IgD-negative memory B cell (primary cell): ENCODE measurements around the gene IRF8. TPM values are rescaled to one million over a fixed set of nuclear protein-coding genes. Genes with fewer than 3 reads are reported as not detected.
"Not testable (repeated sequence)": the region's sequence is repeated elsewhere in the genome, so short reads cannot be mapped to it uniquely, and the experiment has no call there.

ENCODE experiments used
- H3K27ac Mint-ChIP-seq, 3 donors: one replicate each; pipeline ENCODE4 v1.8.0; 2020 to 2022; ENCODE audit warnings: mild to moderate bottlenecking in 3 of 3, mixed read lengths in 3 of 3, moderate library complexity in 1 of 3
- H3K27me3 Mint-ChIP-seq: one replicate; pipeline ENCODE4 v1.8.0; 2021; ENCODE audit warnings: mixed read lengths
- H3K36me3 Mint-ChIP-seq: one replicate; pipeline ENCODE4 v1.8.0; 2020; ENCODE audit warnings: mild to moderate bottlenecking, mixed read lengths
- H3K4me1 Mint-ChIP-seq, 3 donors: one replicate each; pipeline ENCODE4 v1.8.0; 2020 to 2022; ENCODE audit warnings: mixed read lengths in 3 of 3, mild to moderate bottlenecking in 1 of 3
- H3K4me3 Mint-ChIP-seq, 4 donors: one replicate each; pipeline ENCODE4 v1.8.0; 2020 to 2022; ENCODE audit warnings: mild to moderate bottlenecking in 4 of 4, mixed read lengths in 4 of 4, moderate library complexity in 3 of 4
- H3K9me3 Mint-ChIP-seq, 3 donors: one replicate each; pipeline ENCODE4 v1.8.0; 2020 to 2021; ENCODE audit warnings: mixed read lengths in 3 of 3, mild to moderate bottlenecking in 1 of 3
- polyA plus RNA-seq: library from polyadenylated mRNA; unstranded; fragments of 300-500 nt; fragmentation: Illumina TruSeq; gene quantifications from one replicate; pipeline ENCODE4 v1.2.3, GENCODE V29; 2021

IRF8 gene
- polyA plus RNA-seq, 1 donor from 2014 or later, result 718 TPM

DNA sequence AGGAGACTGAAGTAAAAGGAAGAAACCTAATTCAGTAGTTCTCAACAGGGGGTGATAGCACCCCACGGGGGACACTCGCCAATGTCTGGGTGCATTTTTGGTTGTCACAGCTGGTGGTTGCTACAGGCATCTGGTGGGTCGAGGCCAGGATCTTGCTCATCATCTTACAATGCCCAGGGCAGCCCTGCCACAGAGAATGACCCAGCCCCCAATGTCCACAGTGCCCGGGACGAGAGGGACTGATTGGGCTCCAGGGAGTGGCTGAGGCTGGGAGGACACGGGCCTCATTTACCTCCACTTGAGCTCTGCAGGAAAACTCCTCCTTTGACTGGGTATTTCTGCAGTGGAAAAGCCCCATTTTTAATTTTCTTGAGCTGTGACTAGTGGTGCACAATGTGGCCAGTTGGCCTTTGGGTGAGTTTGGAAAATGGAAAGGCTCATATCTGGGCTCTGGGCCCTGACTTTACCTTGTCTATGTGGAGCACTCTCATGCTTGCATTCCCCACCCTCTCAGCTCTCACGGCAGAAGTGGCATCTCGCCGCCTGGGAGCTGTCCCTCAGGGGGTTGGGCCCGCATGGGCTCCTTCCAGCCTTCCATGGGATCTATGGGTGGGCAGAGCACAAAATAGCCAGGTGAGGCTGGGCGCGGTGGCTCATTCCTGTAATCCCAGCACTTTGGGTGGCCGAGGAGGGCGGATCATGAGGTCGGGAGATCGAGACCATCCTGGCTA is 37.7 kb upstream of the IRF8 start:
- peaks cover 0 to 5% (median 0%) of the 10 kb centered on the region in 3 donors for H3K9me3 Mint-ChIP-seq
- H3K36me3 Mint-ChIP-seq, result no peaks in the 10 kb centered on the region
- H3K27ac Mint-ChIP-seq, result peak overlapping the region in 1 of 3 donors; percentile 31
- peaks cover 4 to 19% (median 15%) of the 10 kb centered on the region in 3 donors for H3K4me1 Mint-ChIP-seq
- H3K27me3 Mint-ChIP-seq, result no peaks in the 10 kb centered on the region
- peak overlapping the region in 1 of 4 donors; percentile 66 for H3K4me3 Mint-ChIP-seq

- peaks cover 16 to 32% (median 28%) of the 10 kb centered on the region in 3 donors for H3K4me1 Mint-ChIP-seq
- no peaks in the 10 kb centered on the region for H3K36me3 Mint-ChIP-seq
- no peaks in the 10 kb centered on the region for H3K27me3 Mint-ChIP-seq
- H3K9me3 Mint-ChIP-seq, result peaks cover 0 to 5% (median 0%) of the 10 kb centered on the region in 3 donors
- no peak overlapping the region for H3K27ac Mint-ChIP-seq
- H3K4me3 Mint-ChIP-seq, result no peak overlapping the region
Measured at GRCh38 chr16:85862476-85863383, 36.2 kb upstream of the IRF8 start.

- Mint-ChIP-seq H3K9me3 (peaks cover 0 to 7% (median 0%) of the 10 kb centered on the region in 3 donors), H3K36me3 (no peaks in the 10 kb centered on the region), H3K4me3 (no peak overlapping the region), H3K27ac (no peak overlapping the region), H3K27me3 (no peaks in the 10 kb centered on the region), H3K4me1 (peaks cover 20 to 37% (median 34%) of the 10 kb centered on the region in 3 donors)
Measured at GRCh38 chr16:85863384-85863774, 35.6 kb upstream of the IRF8 start.

DNA sequence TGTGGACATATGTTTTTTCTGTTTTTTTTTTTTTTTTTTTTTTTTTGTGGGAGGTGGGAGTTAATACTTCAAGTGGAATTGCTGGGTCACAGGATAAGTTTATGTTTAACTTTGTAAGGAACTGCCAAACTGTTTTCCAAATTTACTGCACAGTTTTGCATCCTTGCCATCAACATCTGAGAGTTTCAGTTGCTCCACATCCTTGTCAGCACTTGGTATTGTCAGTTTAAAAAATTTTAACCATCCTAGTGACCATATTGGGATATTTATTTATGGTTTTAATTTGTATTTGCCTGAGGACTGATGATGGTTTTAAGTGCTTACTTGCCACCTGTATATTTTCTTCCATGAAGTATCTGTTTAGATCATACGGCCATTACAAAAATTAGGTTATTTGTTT is 34.0 kb upstream of the IRF8 start:
- Mint-ChIP-seq H3K4me1 (peaks cover 34 to 48% (median 45%) of the 10 kb centered on the region in 3 donors), H3K4me3 (no peak overlapping the region), H3K27ac (no peak overlapping the region), H3K27me3 (no peaks in the 10 kb centered on the region), H3K36me3 (no peaks in the 10 kb centered on the region), H3K9me3 (peaks cover 0 to 12% (median 0%) of the 10 kb centered on the region in 3 donors)

DNA sequence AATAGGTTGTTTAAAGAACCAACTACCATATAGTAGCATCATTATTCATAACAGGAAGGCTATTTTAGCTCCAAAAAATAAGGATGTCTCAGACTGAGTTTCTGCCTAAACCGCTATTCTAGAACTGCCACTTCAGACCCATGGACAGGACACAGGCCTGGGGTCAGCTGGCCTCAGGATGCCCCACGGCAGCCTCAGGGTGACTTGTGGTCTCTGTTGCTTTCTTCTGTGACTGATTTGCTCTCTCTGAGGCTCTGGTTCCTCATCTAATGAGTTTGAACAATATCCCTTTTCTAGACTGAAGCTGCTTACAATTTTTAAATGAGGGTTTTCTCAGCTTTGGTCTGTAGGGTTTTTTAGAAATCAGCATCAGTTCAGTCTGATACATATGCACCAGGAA is 31.8 kb upstream of the IRF8 start:
- Mint-ChIP-seq H3K9me3 (peaks cover 0 to 12% (median 0%) of the 10 kb centered on the region in 3 donors), H3K4me3 (peak overlapping the region in 1 of 4 donors; percentile 30), H3K27me3 (peaks cover 2% of the 10 kb centered on the region), H3K27ac (peak overlapping the region in 2 of 3 donors; percentile 84 to 97), H3K4me1 (peaks cover 46 to 53% (median 51%) of the 10 kb centered on the region in 3 donors), H3K36me3 (no peaks in the 10 kb centered on the region)

- H3K9me3 Mint-ChIP-seq, result peaks cover 0 to 12% (median 0%) of the 10 kb centered on the region in 3 donors
- no peaks in the 10 kb centered on the region for H3K36me3 Mint-ChIP-seq
- H3K27me3 Mint-ChIP-seq, result peaks cover 2% of the 10 kb centered on the region
- peak overlapping the region; percentile 57 to 80 (median 66) for H3K4me3 Mint-ChIP-seq
- peak overlapping the region; percentile 84 to 97 (median 91) for H3K27ac Mint-ChIP-seq
- H3K4me1 Mint-ChIP-seq, result peaks cover 49 to 58% (median 50%) of the 10 kb centered on the region in 3 donors
Measured at GRCh38 chr16:85868495-85868894, 30.5 kb upstream of the IRF8 start.

DNA sequence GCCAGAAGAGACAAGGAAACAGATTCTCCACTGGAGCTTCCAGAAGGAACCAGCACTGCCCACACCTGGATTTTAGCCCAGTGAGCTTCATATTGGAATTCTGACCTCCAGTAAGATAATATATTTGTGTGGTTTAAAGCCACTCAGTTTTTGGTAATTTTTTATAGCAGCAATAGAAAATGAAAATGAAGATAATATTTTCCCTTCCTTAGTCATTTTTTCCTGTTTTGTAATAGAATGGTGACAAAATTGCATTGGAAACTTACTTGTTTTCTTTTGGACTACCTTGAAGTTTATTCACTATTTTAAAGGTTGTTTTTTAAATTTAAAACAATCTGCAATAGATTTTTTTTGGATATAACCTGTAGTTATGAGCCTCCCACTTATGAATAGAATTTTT is 29.8 kb upstream of the IRF8 start:
- Mint-ChIP-seq H3K9me3 (peaks cover 0 to 7% (median 0%) of the 10 kb centered on the region in 3 donors), H3K4me1 (peaks cover 52 to 65% (median 54%) of the 10 kb centered on the region in 3 donors), H3K4me3 (peak overlapping the region; percentile 15 to 80 (median 59)), H3K27me3 (peaks cover 2% of the 10 kb centered on the region), H3K27ac (peak overlapping the region; percentile 84 to 97 (median 91)), H3K36me3 (no peaks in the 10 kb centered on the region)

- Mint-ChIP-seq H3K27me3 (peaks cover 2% of the 10 kb centered on the region), H3K9me3 (peaks cover 0 to 7% (median 0%) of the 10 kb centered on the region in 3 donors), H3K4me1 (peaks cover 56 to 69% (median 58%) of the 10 kb centered on the region in 3 donors), H3K36me3 (no peaks in the 10 kb centered on the region), H3K27ac (peak overlapping the region; percentile 67 to 97 (median 91)), H3K4me3 (peak overlapping the region in 3 of 4 donors; percentile 15 to 80 (median 46))
Measured at GRCh38 chr16:85869785-85870558, 29.0 kb upstream of the IRF8 start.

DNA sequence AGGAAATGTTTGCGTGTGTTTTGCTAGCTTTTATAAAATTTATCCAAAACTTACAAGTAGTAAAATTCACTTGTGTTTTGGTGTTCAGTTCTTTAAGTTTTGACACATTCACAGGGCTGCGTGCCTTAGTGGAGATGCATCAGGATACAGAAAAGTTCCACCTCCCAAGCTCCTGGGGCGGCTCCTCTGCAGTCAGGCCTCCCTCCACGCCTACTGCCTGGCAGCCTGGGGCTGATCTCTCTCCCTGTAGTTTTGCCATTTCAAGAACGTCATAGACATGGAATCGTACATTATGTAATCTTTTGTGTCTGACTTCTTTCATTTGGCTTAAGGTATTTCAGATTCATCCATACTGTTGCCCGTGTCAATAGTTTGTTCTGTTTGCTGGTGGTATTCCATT is 27.2 kb upstream of the IRF8 start:
- H3K36me3 Mint-ChIP-seq, result no peaks in the 10 kb centered on the region
- peak overlapping the region in 1 of 4 donors; percentile 86 for H3K4me3 Mint-ChIP-seq
- peaks cover 58 to 66% (median 58%) of the 10 kb centered on the region in 3 donors for H3K4me1 Mint-ChIP-seq
- H3K27ac Mint-ChIP-seq, result peak overlapping the region in 2 of 3 donors; percentile 31 to 39
- H3K9me3 Mint-ChIP-seq, result peaks cover 0 to 7% (median 0%) of the 10 kb centered on the region in 3 donors
- peaks cover 2% of the 10 kb centered on the region for H3K27me3 Mint-ChIP-seq

GRCh38 chr16:85872734-85873133 is 26.2 kb upstream of the IRF8 start:
- Mint-ChIP-seq H3K27ac (peak overlapping the region in 1 of 3 donors; percentile 57), H3K4me1 (peaks cover 48 to 57% (median 52%) of the 10 kb centered on the region in 3 donors), H3K9me3 (peaks cover 0 to 7% (median 0%) of the 10 kb centered on the region in 3 donors), H3K4me3 (peak overlapping the region in 1 of 4 donors; percentile 56), H3K36me3 (peaks cover 1% of the 10 kb centered on the region), H3K27me3 (peaks cover 2% of the 10 kb centered on the region)

- peak overlapping the region in 1 of 4 donors; percentile 56 for H3K4me3 Mint-ChIP-seq
- peak overlapping the region in 1 of 3 donors; percentile 57 for H3K27ac Mint-ChIP-seq
- peaks cover 1% of the 10 kb centered on the region for H3K36me3 Mint-ChIP-seq
- peaks cover 45 to 53% (median 49%) of the 10 kb centered on the region in 3 donors for H3K4me1 Mint-ChIP-seq
- peaks cover 2% of the 10 kb centered on the region for H3K27me3 Mint-ChIP-seq
- H3K9me3 Mint-ChIP-seq, result peaks cover 0 to 7% (median 0%) of the 10 kb centered on the region in 3 donors
Measured at GRCh38 chr16:85873153-85873552, 25.8 kb upstream of the IRF8 start.

GRCh38 chr16:85874031-85874430 is 24.9 kb upstream of the IRF8 start:
- not testable (repeated sequence) for H3K9me3 Mint-ChIP-seq
- Mint-ChIP-seq H3K4me1 (peaks cover 37 to 46% (median 42%) of the 10 kb centered on the region in 3 donors), H3K27ac (peak overlapping the region in 1 of 3 donors; percentile 73)

DNA sequence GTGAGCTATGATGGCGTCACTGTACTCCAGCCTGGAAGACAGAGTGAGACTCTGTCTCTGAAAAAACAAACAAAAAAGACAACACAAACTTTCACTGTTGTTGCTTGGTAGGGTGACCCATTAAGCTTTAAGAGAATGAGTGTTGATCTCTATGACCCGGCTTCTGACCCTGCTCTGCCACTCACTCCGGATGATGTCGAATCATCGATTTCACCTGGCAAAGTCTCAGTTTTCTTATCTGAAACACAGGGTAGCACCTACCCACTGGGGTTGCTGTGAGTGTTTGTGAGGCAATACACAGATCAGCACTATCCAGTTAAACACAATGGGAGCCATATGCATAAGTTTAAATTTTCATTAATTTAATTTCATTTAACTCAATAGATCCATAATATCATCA is 20.6 kb upstream of the IRF8 start:
- H3K4me3 Mint-ChIP-seq, result no peak overlapping the region
- peaks cover 6% of the 10 kb centered on the region for H3K36me3 Mint-ChIP-seq
- H3K27ac Mint-ChIP-seq, result no peak overlapping the region
- H3K9me3 Mint-ChIP-seq, result no peaks in the 10 kb centered on the region
- H3K4me1 Mint-ChIP-seq, result peaks cover 21 to 23% (median 21%) of the 10 kb centered on the region in 3 donors
- peaks cover 2% of the 10 kb centered on the region for H3K27me3 Mint-ChIP-seq

More at GRCh38 chr16:85874031-85874430, 24.9 kb upstream of the IRF8 start:
- H3K4me3 Mint-ChIP-seq, result peak overlapping the region in 2 of 4 donors; percentile 4 to 25
- not testable (repeated sequence) for H3K36me3 Mint-ChIP-seq, H3K27me3 Mint-ChIP-seq

DNA sequence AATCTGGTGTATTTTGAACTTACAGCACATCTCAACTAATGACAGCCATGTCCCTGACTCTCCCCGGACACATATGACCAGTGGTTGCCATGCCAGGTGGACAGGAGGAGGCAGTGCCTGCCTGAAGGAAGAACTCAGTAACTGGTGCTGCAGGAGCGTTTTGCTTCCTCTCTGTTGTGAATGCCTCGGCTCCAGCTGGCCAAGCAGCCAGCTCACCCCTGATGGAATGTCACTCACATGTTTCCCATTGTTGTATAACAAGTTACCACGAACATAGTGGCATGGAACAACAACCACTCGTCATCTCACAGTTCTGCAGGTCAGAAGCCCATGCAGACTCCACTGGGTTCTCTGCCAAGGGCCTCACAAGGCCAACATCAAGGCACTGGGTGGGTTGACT is 20.1 kb upstream of the IRF8 start:
- peaks cover 6% of the 10 kb centered on the region for H3K36me3 Mint-ChIP-seq
- peaks cover 4% of the 10 kb centered on the region for H3K27me3 Mint-ChIP-seq
- no peaks in the 10 kb centered on the region for H3K9me3 Mint-ChIP-seq
- H3K4me1 Mint-ChIP-seq, result peaks cover 18 to 22% (median 19%) of the 10 kb centered on the region in 3 donors
- peak overlapping the region in 2 of 4 donors; percentile 60 to 66 for H3K4me3 Mint-ChIP-seq
- H3K27ac Mint-ChIP-seq, result no peak overlapping the region
